Superior temporal gyrus (tissue), 1 donor: Measurements from ENCODE around the gene COX19.
"Not testable (repeated sequence)": the region's sequence is repeated elsewhere in the genome, so short reads cannot be mapped to it uniquely, and the experiment has no call there.

ENCODE experiments used
- DNase-seq: peaks from one replicate; pipeline ENCODE4 v3.0.0-alpha.2; 2016; ENCODE audit errors: extremely low spot score

Gene COX19

DNA sequence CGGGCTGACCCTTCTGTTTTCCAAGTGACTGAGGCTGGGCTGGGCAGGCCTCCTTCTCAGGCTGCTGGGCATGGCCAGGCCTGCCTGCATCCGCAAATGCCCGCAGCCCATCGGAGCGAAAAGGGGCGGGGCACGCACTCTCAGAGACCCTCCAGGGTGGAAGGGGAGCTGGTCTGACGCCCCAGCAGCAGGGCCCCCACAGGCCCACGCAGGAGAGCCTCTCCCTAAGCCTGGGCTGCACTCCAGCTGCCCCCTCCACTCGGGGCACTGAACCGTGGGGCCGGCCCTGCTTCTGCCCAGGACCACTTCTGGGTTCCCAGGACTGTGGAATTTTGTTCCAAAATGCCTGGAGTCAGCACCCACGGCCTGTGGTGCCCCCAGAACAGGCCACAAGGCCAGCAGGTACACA lies 30.2 kb downstream of the COX19 start:
- no peak for DNase-seq

DNA sequence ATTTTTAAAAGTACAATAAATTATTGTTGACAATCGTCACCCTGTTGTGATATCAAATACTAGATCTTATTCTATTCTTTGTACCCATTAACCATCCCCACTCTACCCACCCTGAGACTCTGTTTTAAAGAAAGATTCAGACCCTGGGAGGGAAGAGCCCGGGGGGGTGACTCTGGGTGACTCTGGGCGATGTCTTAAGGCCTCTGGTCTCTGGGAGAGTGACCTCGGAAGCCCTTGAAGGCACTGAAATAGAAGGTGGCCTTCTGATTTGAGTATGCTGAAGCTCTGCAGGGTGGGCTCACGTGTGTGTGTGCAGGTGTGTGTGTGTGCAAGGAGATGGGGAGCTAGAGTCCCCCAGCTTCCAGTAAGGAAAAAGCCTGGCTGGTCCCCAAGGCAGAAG lies 30.6 kb downstream of the COX19 start:
- DNase-seq = no peak

DNA sequence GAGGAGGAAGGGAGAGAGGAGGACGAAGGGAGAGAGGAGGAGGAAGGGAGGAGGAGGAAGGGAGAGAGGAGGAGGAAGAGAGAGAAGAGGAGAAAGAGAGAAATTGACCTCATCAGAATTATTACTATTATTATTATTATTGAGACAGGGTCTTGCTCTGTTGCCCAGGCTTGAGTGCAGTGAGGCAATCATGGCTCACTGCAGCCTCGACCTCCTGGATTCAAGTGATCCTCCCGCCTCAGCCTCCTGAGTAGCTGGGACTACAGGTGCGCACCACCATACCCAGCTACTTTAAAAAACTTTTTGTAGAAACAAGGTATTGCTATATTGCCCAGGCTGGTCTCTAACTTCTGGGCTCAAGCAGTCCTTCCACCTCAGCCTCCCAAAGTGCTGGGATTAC lies 31.6 kb downstream of the COX19 start:
- not testable (repeated sequence) for DNase-seq

DNA sequence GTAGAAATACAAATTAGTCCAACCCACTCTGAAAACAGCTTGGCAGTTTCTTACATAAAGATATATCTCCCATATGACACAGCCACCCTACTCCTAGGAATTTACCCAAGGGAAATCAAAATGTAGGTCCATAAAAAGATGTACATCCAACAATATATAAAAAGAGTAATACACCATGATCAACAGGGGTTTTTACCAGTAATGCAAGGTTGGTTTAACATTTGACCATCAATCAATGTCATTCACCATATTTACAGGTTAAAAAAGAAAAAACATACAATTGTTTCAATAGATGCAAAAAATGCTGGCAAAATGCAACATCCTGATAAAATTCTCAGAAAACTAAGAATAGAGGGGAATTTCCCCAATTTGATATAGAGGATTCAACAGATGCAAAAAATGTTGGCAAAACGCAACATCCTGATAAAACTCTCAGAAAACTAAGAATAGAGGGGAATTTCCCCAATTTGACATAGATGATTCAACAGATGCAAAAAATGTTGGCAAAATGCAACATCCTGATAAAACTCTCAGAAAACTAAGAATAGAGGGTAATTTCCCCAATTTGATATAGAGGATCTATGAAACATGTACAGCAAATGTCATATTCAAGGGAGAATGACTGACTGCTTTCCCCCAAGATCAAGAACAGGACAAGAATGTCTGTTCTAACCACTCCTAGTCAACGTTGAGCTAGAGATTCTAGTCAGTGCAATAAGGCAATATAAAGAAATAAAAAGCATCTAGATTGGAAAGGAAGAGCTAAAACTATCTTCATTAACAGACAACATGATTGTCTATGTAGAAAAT lies 34.5 kb downstream of the COX19 start:
- no peak for DNase-seq

DNA sequence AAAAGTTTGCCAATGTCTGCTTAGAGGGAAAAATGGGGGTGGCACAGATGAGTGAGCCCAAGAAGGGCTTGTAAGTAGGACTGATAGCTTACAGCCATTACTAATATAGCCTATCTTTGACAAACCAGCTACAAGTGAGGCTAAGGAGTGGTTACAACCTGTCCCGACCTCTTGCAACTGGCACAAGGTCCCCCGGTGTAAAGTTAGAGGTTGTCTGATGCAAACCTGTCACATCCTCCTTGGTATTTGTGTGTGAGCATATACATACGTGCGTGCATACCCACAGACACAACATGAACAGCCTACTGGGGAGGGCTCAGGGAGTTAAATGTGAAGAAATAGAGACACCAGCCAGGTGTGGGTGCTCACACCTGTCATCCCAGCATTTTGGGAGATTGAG lies 35.5 kb downstream of the COX19 start:
- DNase-seq = no peak

DNA sequence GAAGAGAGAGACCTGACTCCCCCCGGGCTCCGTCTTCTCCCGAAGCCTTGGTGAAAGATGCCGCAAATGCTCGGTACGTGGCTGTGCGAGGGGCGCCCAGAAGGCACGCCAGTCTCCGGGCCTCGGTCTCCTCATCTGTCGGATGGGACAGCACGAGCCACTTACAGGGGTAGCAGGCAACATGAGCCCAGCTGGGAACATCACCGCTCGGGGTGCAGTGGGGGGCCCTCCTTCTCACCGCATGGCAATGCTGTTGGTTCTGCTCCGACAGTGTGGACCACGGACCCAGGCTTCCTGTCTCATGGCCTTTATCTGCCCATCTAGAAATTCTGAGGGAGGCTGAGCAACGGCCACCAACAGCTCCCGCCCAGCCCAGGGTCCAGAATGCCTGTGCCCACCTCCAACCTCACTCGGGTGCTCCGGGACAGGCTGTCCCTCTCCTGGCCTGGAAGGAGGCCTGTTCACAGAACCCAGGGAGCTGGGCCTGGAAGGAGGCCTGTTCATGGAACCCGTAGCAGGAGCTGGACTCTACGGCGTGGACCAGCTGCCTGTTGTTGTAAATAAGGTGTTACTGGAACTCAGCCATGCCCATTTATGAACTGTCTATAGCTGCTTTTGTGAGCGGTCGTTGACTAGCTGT lies 36.7 kb downstream of the COX19 start:
- DNase-seq = no peak

DNA sequence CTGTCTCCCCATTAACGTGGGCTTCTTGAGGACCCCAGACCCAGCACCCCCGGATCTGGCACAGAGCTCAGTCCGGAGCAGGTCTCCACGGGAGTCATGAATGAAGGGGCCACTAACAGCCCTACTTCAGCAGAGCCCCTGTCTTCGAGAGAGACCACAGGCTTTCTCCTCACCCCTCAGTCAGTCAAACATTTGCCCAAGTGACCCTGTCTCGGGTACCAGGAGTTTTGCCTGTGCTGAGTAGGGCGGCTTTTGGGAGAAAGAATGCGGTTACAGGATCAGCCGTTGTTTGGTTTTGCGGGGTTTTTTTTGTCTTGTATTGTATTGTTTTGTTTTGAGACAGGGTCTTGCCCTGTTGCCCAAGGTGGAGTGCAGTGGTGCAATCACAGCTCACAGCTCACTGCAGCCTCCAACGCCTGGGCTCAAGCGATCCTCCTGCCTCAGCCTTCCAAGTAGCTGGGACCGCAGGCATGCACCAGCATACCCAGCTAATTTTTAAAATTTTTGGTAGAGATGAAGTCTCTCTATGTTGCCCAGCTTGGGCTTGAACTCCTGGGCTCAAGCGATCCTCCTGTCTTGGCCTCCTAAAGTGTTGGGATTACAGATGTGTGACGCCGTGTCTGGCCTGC lies 37.4 kb downstream of the COX19 start:
- DNase-seq = no peak

DNA sequence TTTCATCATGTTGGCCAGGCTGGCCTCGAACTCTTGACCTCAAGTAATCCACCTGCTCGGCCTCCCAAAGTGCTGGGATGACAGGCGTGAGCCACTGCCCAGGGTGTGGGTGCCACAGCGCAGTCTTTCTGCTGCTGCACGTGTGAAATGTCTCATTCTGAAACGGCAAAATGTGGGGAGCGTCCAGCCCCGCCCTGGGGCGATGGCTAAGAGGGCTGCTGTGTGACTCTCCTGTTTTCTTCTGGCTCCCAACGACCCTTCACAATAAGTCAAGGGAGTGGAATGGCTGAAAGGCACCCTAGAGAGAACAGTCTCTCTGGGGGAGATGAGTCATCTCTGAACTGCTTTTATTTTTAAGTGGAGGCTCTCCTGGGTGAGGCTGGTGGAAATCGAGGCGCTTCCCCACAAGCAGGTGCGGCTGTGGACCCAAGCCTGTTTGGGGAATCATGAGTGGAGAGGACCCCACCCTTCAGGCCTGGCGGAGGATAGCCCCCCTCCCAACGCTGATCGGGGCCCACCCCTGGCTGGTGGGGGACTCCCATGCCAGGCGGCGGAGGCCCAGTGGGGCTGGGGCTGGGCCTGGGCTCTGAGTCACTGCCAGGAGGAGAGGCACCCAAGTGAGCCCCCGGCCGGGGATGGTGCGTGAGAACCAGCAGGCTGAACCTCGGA lies 38.8 kb downstream of the COX19 start:
- DNase-seq = no peak

DNA sequence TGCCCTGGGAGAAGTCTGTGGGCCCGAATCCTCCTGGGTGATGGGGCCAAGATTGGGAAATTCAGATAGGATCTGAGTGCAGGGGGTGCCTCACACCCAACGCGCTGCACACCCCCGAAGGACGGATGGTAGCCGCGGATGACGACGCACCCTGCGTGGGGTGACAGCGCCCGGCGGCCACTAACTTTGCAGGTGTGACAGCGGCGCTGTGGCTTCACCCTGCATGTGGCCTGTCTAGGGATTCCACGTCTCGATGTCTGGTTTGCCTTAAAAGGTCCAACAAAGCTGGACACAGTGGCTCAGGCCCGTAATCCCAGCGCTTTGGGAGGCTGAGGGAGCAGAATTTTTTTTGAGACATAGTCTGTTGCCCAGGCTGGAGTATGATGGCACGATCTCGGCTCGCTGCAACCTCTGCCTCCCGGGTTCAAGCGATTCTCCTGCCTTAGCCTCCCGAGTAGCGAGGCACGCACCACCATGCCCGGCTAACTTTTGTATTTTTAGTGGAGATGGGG lies 39.4 kb downstream of the COX19 start:
- DNase-seq = no peak

DNA sequence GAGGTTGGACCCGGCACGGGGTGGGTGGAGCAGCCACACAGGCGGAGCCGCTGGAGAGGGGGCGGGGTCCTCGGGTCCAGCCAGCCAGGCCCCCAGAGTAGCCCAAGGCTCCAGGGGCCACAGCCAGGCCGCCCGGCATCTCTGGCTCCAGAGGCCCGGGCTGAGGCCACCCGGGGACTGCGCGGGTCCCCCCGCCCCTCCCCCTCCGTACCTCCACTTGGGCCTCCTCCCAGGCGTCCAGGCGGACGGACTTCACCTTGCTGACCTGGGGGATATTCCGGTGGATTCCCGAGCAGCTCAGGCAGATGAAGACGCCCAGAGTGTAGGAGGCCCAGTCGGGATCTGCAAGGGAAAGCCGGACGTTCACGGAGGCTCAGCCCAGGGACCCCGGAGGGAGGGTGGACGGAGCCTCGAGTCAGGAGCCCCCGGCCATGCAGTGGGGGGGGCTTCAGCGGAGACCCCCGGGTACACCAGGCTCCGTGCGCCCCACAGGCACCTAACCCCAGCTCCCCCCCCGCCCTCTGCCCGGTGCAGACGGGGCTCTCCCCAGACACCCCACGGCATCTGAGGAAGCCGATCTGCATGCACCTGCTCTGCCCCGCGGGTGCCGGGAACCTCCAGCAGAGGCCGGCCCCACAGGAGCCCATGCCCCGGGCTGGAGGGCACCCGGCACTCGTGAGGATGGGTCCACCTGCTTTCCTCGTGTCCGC lies 40.0 kb downstream of the COX19 start:
- no peak for DNase-seq

DNA sequence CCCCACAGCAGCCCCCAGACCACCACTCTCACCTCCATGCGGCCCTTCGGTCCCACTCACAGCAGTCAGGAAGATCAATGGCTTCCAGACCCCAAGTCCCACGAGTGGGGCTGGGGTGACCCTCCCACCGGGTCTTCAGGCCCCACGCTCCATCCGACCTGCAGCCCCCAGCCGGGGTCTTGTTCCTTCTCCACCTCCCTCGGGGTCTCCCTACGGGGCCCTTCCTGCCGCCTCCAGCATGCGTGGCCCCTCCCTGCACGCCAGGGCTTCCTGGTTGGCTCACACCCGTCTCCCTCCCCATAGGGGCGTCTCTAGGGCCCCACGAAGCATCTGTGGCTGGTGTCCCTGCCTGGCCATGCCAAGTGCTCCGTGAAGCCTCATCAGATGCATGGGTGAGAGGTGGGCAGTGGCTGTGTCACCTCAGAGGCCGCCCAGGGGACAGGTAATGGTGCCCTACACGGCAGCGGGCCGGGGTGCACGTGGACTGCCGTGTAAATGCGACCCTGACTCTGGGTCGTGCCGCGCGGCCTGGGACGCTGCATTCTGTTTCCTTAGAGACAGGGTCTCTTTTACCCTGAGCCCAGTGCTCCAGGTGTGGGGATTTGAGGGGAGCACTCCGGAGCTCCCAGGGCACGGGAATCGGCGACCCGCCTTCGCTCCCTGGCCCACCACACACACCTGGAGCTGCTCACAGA lies 40.7 kb downstream of the COX19 start:
- no peak for DNase-seq

DNA sequence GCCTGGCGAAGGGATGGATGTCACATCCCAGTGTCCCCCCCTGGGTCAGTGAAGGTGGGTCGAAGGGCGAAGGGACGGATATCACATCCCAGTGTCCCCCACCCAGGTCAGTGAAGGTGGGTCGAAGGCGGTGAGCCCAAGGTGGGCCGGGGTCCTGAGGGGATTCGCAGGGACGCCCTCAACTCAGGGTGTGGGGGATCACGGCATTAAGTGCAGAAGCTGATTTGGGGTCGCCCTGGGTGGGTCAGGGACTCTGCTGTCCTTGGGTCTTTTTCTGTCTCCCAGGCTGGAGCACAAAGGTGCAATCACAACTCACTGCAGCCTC lies 42.7 kb downstream of the COX19 start:
- no peak for DNase-seq

DNA sequence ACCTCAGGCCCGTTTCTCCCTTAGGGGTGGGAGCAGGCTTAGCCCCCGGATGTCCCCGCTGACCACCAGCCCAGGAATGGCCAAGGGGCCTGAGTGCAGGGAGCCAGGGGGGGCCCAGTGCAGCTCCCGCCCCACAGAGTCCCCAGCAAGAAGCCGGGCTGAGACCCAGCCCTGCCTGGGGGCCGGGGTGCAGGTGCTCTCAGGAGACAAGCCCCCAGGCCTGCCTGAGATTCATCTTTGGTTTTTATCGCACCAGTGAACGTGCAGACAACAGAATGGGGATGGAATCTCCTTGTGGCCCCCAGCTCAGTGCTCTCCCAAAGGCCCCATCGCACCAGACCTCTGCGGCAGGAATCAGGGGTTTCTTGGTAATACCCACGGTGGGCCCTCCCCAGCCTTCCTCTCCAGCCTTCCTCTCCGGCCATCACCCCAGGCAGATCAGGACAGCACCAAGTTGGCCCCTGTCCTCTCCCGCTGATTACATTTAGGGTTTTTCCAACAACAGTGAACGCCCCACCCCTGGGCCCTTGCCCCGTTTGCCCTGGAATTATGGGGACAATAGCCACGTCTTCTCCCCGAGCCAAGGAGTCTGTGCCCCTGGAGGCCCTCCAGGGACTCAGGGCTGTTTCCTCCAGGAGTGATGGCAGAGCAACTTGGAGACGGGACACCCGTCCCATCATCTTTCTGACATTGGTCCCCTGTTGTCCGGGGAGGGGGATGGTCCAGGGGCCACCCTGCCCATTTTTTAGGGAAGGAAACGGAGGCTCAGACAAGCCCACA lies 43.3 kb downstream of the COX19 start:
- DNase-seq = no peak

DNA sequence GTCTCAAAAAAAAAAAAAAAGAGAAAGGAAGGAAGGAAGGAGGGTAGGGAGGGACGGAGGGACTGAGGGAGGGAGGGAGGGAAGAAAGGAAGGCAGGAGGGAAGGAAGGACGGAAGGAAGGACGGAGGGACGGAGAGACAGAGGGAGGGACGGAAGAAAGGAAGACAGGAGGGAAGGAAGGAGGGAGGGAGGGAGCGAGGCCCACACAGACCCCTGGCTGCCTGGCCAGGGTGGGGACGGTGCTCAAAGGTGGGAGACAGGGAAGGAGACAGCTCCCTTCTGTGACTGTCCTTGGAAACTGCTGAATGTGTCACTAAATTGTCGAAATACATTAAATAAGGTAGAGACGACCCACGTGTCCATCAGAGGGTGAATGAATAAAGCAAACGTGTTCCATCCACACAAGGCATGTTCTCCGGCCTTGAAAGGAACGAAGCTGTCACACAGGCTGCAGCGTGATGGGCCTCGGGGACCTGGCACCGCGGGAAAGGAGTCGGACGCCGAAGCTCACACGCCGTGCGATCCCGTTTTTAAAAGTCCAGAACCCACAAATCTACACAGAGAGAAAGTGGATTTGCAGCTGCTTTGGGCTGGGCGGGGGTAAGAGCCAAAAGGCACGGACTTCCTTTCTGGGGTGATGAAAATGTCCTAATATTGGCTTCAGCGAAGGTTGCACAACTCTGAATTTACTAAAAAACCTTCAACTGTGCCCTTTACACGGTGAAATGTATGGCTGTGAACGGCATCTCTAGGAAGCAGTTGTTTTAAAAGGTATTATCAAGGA lies 44.2 kb downstream of the COX19 start:
- DNase-seq = no peak

DNA sequence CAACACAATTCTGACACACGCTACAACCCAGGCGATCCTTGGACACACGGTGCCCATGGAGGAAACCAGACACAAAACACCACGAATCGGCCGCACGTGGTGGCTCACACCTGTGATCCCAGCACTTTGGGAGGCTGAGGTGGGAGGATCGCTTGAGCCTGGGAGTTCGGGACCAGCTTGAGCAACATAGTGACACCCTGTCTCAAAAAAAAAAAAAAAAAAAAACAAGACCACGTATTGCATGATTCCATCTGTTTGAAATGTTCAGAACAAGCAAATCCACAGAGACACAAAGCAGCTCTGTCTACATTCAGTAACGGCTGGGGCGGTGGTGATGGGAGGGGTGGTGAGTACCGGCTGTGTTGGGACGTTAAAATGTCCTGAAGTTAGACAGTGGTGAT lies 46.0 kb downstream of the COX19 start:
- peak; percentile 78 for DNase-seq

DNA sequence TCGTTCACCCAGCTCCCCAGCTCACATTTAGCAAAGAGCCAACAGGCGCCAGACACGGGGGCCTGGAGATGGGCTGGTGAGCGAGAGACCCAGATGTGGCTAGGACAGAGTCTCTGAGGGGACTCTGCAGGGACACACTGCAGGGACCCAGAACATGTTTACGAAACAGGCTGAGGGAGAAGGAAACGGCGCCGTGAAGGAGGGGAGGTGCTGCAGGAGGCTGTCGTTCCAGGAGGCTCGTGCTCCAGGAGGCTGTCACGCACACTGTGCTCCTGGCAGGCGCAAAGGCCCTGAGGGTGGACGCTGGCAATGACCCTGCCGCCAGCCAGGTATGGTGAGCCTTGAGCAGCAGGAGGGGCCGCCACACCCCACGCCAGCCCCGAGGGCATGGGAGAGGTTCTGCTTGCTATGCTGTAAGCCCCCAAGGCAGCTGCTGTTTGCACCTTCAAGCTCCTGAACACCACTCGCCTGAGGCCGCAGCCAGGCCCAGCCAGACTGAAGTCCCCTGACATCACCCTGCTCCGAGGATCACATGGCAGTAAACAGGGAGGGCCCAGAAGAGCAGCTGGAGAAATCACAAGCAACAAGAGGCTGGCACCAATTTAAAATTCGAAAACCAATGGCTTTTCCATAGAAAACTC lies 48.2 kb downstream of the COX19 start:
- peak; percentile 86 for DNase-seq

DNA sequence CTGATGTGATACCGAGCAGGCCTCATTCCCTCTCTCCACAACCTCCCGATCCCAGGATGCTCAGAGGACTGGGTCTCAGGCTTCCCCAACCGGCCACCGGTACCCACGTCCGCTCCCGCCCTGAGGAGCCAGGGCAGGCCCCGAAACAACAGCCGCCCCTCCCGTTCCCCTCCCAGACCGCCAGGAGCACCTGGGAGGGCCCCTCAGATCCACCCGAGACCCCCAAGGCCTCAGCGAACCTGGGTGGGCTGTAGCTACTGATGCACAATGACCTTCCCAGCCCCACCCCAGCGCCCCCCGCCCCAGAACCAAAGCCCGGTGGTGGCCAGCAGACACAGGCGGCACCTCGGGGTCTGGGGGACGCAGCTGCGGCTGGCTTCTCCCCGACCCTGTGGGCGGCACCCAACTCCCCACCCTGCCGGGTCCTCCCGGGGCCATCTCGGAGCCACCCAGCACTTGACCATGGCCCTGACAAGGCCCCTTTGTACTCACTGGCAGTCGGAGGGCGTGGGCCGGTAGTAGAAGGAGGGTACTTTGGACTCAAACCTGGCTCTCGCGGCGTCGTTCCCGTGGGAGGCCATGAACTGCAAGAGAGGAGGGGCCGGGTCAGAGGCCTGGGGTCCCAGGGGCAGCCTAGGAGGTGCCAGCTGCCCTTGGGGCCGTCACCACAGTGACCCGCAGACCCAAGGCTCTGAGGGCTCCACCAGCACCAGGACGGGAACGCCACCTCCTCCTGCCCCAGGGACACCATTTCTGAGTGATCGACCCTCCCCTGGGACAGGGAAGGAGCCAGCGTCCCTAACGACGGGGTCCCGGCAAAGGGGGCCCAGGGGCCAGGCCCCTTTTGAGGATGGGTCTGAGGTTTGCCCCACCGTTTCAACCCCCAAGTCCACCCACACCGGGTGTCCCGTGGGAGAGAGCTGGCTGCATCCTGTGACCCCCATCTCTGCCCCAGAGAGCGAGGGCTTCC lies 49.0 kb downstream of the COX19 start:
- peak; percentile 69 for DNase-seq

DNA sequence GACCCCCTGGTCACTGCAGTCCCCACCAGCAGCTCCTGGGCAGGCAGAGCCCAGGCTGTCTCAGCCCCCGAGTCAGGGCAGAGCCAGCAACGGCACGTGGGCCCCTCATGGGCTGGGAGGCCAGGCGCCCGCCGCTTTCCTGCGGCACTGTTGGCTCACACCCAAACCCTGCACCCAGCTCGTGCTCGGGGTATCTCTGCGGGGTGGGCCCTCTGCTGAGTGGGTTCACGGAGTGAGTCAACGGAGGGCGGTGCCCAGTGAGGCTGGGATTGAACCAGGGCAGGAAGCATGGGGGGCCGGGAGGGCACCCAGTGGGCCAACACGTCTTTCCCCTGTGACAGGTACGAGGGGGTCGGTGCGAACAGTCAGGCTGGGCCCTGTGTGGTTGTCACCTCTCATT lies 49.7 kb downstream of the COX19 start:
- DNase-seq = no peak
